GM12878 (cell line): Measurements from ENCODE around the gene MAP4K4. TPM values are rescaled to one million over a fixed set of nuclear protein-coding genes. Genes with fewer than 3 reads are reported as not detected.

ENCODE experiments used
- ATAC-seq: fragments of 200-7000 bp; cut with Tn5 transposase; 3 replicates; pipeline ENCODE4 v1.9.1; 2020; ENCODE audit warnings: mild to moderate bottlenecking, moderate library complexity
- BruUV-seq: library from RNA; stranded (reverse); fragments of 400-500 nt; replicated peaks from 2 replicates; lab custom pipeline; 2021; lab: Mats Ljungman, UMichigan
- CTCF ChIA-PET: fragments of 300-600 bp; sonication (Branson Sonifier 250); formaldehyde crosslinking; extraction: SDS; loops from one replicate; lab custom pipeline; 2021; ENCODE audit warnings: inconsistent platforms; lab: Yijun Ruan, JAX
- POLR2A ChIA-PET: fragments of 350-600 bp; formaldehyde crosslinking; extraction: SDS; loops from one replicate; lab custom pipeline; 2021; ENCODE audit warnings: inconsistent platforms; lab: Charles Lee
- RAD21 ChIA-PET: fragments of 300-600 bp; sonication (Branson Sonifier 250); formaldehyde crosslinking; loops from one replicate; lab custom pipeline; 2023; ENCODE audit warnings: antibody characterized with exemption; ENCODE audit not compliant: unreplicated experiment; lab: Charles Lee
- SMC1A ChIA-PET: fragments of 300-600 bp; sonication (Branson Sonifier 250); formaldehyde crosslinking; loops from one replicate; lab custom pipeline; 2023; ENCODE audit not compliant: unreplicated experiment, uncharacterized antibody; lab: Charles Lee
- DNase-seq: peaks from one replicate; pipeline ENCODE4 v3.0.0-alpha.2; 2011; ENCODE audit warnings: low read depth, low spot score
- FAIRE-seq: peaks from 3 replicates; lab custom pipeline; 2011; peaks lifted over from hg19 to GRCh38; lab: Jason Lieb, UNC
- H2AFZ ChIP-seq: 2 replicates; pipeline ENCODE4 v1.6.0; 2011; ENCODE audit warnings: low read depth, low read length, control low read depth; ENCODE audit not compliant: control insufficient read depth
- H3K27ac ChIP-seq: 2 replicates; pipeline ENCODE4 v1.5.1; 2011; ENCODE audit warnings: control low read depth; ENCODE audit not compliant: control insufficient read depth, insufficient read depth
- H3K27me3 ChIP-seq, 2 experiments: replicated peaks in 1 of 2; 2 replicates each; pipeline versions ENCODE4 v1.6.0 to v1.6.1; 2011; ENCODE audit warnings: low read length in 1 of 2; ENCODE audit not compliant: control insufficient read depth in 2 of 2, insufficient read depth in 2 of 2
- H3K36me3 ChIP-seq, 2 experiments: 2 replicates each; pipeline ENCODE4 v1.5.1; 2011; ENCODE audit warnings: low read length in 1 of 2; ENCODE audit not compliant: control insufficient read depth in 2 of 2, insufficient read depth in 2 of 2
- H3K4me1 ChIP-seq: 2 replicates; pipeline ENCODE4 v1.6.1; 2011; ENCODE audit warnings: mild to moderate bottlenecking, low read length, moderate library complexity, mixed read lengths; ENCODE audit not compliant: control insufficient read depth, insufficient read depth
- H3K4me2 ChIP-seq: 2 replicates; pipeline ENCODE4 v1.6.0; 2011; ENCODE audit warnings: control low read depth; ENCODE audit not compliant: control insufficient read depth, insufficient read depth
- H3K4me3 ChIP-seq: fragments of 200-600 bp; sonication (generic); 2 replicates; pipeline ENCODE4 v1.5.1; 2016
- H3K79me2 ChIP-seq: 2 replicates; pipeline ENCODE4 v1.6.0; 2011; ENCODE audit warnings: low read length; ENCODE audit not compliant: control insufficient read depth, insufficient read depth
- H3K9ac ChIP-seq: 2 replicates; pipeline ENCODE4 v1.8.0; 2011; ENCODE audit warnings: low read length, control low read depth, mixed read lengths; ENCODE audit not compliant: control insufficient read depth, insufficient read depth
- H3K9me3 ChIP-seq: replicated peaks from 3 replicates; pipeline ENCODE4 v1.5.1; 2011; ENCODE audit warnings: mild to moderate bottlenecking, low read length; ENCODE audit not compliant: control insufficient read depth, insufficient read depth
- H4K20me1 ChIP-seq: 2 replicates; pipeline ENCODE4 v1.6.0; 2011; ENCODE audit not compliant: control insufficient read depth, insufficient read depth
- CHD4 ChIP-seq: fragments of 200-600 bp; sonication (generic); IDR thresholded peaks from 2 replicates; pipeline ENCODE4 v1.6.1; 2016; ENCODE audit warnings: mild to moderate bottlenecking
- HDAC6 ChIP-seq: fragments of 200-600 bp; sonication (generic); IDR thresholded peaks from one replicate; pipeline ENCODE4 v1.8.0; 2017; ENCODE audit warnings: antibody characterized with exemption; ENCODE audit not compliant: unreplicated experiment
- KLF5 ChIP-seq: fragments of 450-650 bp; IDR thresholded peaks from 2 replicates; pipeline ENCODE4 v1.6.1; 2014; ENCODE audit warnings: mild to moderate bottlenecking; ENCODE audit not compliant: partially characterized antibody
- MEF2B ChIP-seq: fragments of 450-650 bp; IDR thresholded peaks from 2 replicates; pipeline ENCODE4 v1.6.1; 2018; ENCODE audit warnings: mild to moderate bottlenecking, moderate library complexity; ENCODE audit not compliant: partially characterized antibody, poor library complexity, severe bottlenecking
- NKRF ChIP-seq: fragments of 450-650 bp; conservative IDR thresholded peaks from 2 replicates; pipeline ENCODE4 v1.6.1; 2017; ENCODE audit warnings: mild to moderate bottlenecking, moderate library complexity
- POLR2A ChIP-seq: IDR thresholded peaks from 2 replicates; pipeline ENCODE4 v1.6.1; 2011; ENCODE audit warnings: low read depth, mild to moderate bottlenecking, low read length
- RCOR1 ChIP-seq: conservative IDR thresholded peaks from 2 replicates; pipeline ENCODE4 v1.6.1; 2012; ENCODE audit warnings: low read depth, low read length, improper control_type of control experiment
- SIX5 ChIP-seq: IDR thresholded peaks from 2 replicates; pipeline ENCODE4 v1.6.1; 2011; ENCODE audit warnings: mild to moderate bottlenecking, low read depth, low read length, moderate library complexity; ENCODE audit not compliant: severe bottlenecking
- SMC3 ChIP-seq: IDR thresholded peaks from 2 replicates; pipeline ENCODE4 v1.6.1; 2011; ENCODE audit warnings: low read length, improper control_type of control experiment, borderline replicate concordance
- TCF3 ChIP-seq: IDR thresholded peaks from 2 replicates; pipeline ENCODE4 v1.6.1; 2012; ENCODE audit warnings: low read depth, mild to moderate bottlenecking, low read length, borderline replicate concordance; ENCODE audit not compliant: insufficient read depth
- ZNF217 ChIP-seq: fragments of 450-650 bp; IDR thresholded peaks from 2 replicates; pipeline ENCODE4 v1.6.1; 2017; ENCODE audit warnings: antibody characterized with exemption, mild to moderate bottlenecking
- WGBS: methylation state at CpG from one replicate; pipeline ENCODE4 v1.1.6; 2016; ENCODE audit warnings: low lambda C conversion rate; ENCODE audit not compliant: insufficient replicate concordance, insufficient coverage; ENCODE audit errors: missing lambda C conversion rate; 5-methylcytosine and 5-hydroxymethylcytosine counted together
- in situ Hi-C: fragments of 300-500 bp; cut with MboI; formaldehyde crosslinking; loops from 9 replicates; pipeline ENCODE4 v1.14.3; 2018; ENCODE audit warnings: mixed read lengths
- intact Hi-C: fragments of 100-400 bp; cut with micrococcal nuclease; formaldehyde crosslinking; loops from one replicate; pipeline ENCODE4 v1.14.2; 2022; ENCODE audit not compliant: unreplicated experiment
- polyA plus RNA-seq, 11 experiments: library from polyadenylated mRNA; depleted of rRNA in 4 of 11; unstranded in 6 of 11; stranded (reverse) in 5 of 11; fragments of >200 nt; fragmentation: Nextera tagmentation in 4 of 11; fragmentation: Illumina TruSeq in 1 of 11; extraction: Ambion mirVana in 4 of 11; extraction: Trizol in 1 of 11; gene quantifications; 1 replicate in 1 of 11; 2 replicates in 10 of 11; pipeline versions ENCODE4 v1.2.1 to v1.2.3, GENCODE V29; 2011 to 2016; ENCODE audit warnings: inconsistent platforms in 2 of 11, missing spikeins in 2 of 11, low read depth in 1 of 11
- total RNA-seq, 4 experiments: library from RNA; depleted of rRNA in 3 of 4; stranded (reverse); fragments of >200 nt in 3 of 4; fragmentation: Illumina TruSeq in 1 of 4; extraction: Trizol in 1 of 4; gene quantifications; 2 replicates each; pipeline versions ENCODE4 v1.2.1 to v1.2.3, GENCODE V29; 2013 to 2021

The MAP4K4 gene
- total and polyA plus RNA-seq, 10 of the 15 experiments (the other 5 are each of a cell fraction or from before 2014, with no cell fraction given) = 1.9 to 50.4 (median 9.7) TPM

GRCh38 chr2:101826716-101827115 is 129.2 kb downstream of the MAP4K4 start:
- intact Hi-C loops (no loop called here), in situ Hi-C loops (loop anchor here (10.0 kb wide), 1 partner anchor 482 kb away; no protein-coding TSS in a partner anchor)
- 83% methylated on average over 2 of the region's 2 CpGs for WGBS
- H3K36me3 ChIP-seq = peaks cover 0 to 2% of the 10 kb centered on the region in 2 experiments; a peak in 1 of 4 replicates
- DNase-seq = no peak
- RAD21 ChIA-PET = interaction anchor here (1.3 to 2.6 kb wide), 5 partner anchors 56 to 413 kb away, joined by 3 to 9 read pairs (median 6); no protein-coding TSS in a partner anchor
- no peak for ATAC-seq
- no peak overlapping the region for H3K27ac ChIP-seq
- no peaks in the 10 kb centered on the region for H3K79me2 ChIP-seq
- H3K9me3 ChIP-seq = no peaks in the 10 kb centered on the region
- POLR2A ChIA-PET = no interaction called here
- H3K4me2 ChIP-seq = no peak overlapping the region
- TF ChIP-seq TCF3 (no peak), POLR2A (no peak), HDAC6 (no peak), ZNF217 (no peak), MEF2B (no peak), CHD4 (no peak), SMC3 (no peak), NKRF (no peak), RCOR1 (no peak), KLF5 (no peak), SIX5 (no peak)
- H3K27me3 ChIP-seq = no peaks in the 10 kb centered on the region
- no peak overlapping the region for H2AFZ ChIP-seq
- CTCF ChIA-PET = interaction anchor here (0.5 to 11.7 kb wide), 7 partner anchors 10 to 414 kb away, joined by 3 to 204 read pairs (median 6); no protein-coding TSS in a partner anchor
- H3K4me3 ChIP-seq = no peak overlapping the region
- no TSS peak for BruUV-seq
- peaks cover 6% of the 10 kb centered on the region for H3K4me1 ChIP-seq
- SMC1A ChIA-PET = interaction anchor here (0.9 to 9.9 kb wide), 6 partner anchors 47 to 414 kb away, joined by 3 to 102 read pairs (median 3); no protein-coding TSS in a partner anchor
- no peak overlapping the region for H3K9ac ChIP-seq
- H4K20me1 ChIP-seq = no peaks in the 10 kb centered on the region
- FAIRE-seq = no peak
